Measurements from ENCODE around the gene OPCML.

OPCML gene

GRCh38 chr11:133065847-133066485, 466.3 kb downstream of the OPCML start:
- H3K4me1 ChIP-seq (ENCODE audit: insufficient read depth, low read length), result peaks cover 9% of the 10 kb centered on the region
- H3K9me3 ChIP-seq (ENCODE audit: control insufficient read depth, insufficient read depth, low read length), result no peaks in the 10 kb centered on the region
- no peaks in the 10 kb centered on the region for H3K36me3 ChIP-seq (ENCODE audit: insufficient read depth, low read length)
- H3K9ac ChIP-seq (ENCODE audit: low read depth, low read length), result no peak overlapping the region

GRCh38 chr11:133064961-133065360, 467.3 kb downstream of the OPCML start:
- Histone ChIP-seq H3K36me3 (ENCODE audit: insufficient read depth, low read length) (no peaks in the 10 kb centered on the region), H3K9ac (ENCODE audit: low read depth, low read length) (peak overlapping the region; percentile 98), H3K9me3 (ENCODE audit: control insufficient read depth, insufficient read depth, low read length) (no peaks in the 10 kb centered on the region), H3K4me1 (ENCODE audit: insufficient read depth, low read length) (peaks cover 6% of the 10 kb centered on the region)

- peak overlapping the region; percentile 98 for H3K9ac ChIP-seq (ENCODE audit: low read depth, low read length)
- no peaks in the 10 kb centered on the region for H3K36me3 ChIP-seq (ENCODE audit: insufficient read depth, low read length)
- H3K4me1 ChIP-seq (ENCODE audit: insufficient read depth, low read length), result no peaks in the 10 kb centered on the region
- H3K9me3 ChIP-seq (ENCODE audit: control insufficient read depth, insufficient read depth, low read length), result no peaks in the 10 kb centered on the region
Observed at GRCh38 chr11:133064152-133064877, 468.0 kb downstream of the OPCML start.

GRCh38 chr11:133058501-133058900, 473.8 kb downstream of the OPCML start:
- Histone ChIP-seq H3K9me3 (ENCODE audit: control insufficient read depth, insufficient read depth, low read length) (no peaks in the 10 kb centered on the region), H3K9ac (ENCODE audit: low read depth, low read length) (no peak overlapping the region), H3K36me3 (ENCODE audit: insufficient read depth, low read length) (no peaks in the 10 kb centered on the region), H3K4me1 (ENCODE audit: insufficient read depth, low read length) (no peaks in the 10 kb centered on the region; the same call in 1 of the 2 replicates)

DNA sequence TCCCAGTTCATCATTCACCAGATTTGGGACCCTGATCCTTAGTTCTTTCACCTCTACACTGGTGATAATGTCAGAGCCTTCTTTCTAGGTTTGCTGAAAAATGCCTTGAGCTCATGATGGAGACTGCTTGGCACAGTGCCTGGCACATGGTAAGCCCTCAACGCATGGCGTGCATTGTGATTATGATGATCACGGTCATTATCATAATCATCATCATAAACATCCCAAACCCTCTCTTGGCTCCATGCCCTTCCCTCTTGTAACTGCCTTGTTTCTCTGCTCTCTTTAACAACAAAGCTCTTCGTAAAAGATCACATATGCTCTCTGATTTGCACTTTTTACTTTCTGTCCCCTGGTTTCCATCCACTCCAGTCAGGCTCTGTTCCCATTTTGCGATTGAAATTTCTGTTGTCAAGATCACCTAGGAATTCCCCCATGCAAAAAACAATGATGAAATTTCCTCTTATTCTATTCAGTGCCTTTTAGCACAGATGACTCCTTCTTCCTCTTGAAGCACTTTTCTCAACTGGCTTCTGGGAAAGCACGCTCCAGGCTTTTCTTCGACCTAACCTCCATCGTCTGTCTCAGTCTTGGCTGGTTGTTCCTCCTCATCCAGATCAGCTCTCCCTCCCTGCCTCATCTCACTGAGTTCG, 479.1 kb downstream of the OPCML start:
- H3K4me1 ChIP-seq (ENCODE audit: insufficient read depth, low read length), result no peaks in the 10 kb centered on the region; the same call in none of the 2 replicates
- H3K9ac ChIP-seq (ENCODE audit: low read depth, low read length), result no peak overlapping the region
- H3K9me3 ChIP-seq (ENCODE audit: control insufficient read depth, insufficient read depth, low read length), result no peaks in the 10 kb centered on the region
- no peaks in the 10 kb centered on the region for H3K36me3 ChIP-seq (ENCODE audit: insufficient read depth, low read length)

DNA sequence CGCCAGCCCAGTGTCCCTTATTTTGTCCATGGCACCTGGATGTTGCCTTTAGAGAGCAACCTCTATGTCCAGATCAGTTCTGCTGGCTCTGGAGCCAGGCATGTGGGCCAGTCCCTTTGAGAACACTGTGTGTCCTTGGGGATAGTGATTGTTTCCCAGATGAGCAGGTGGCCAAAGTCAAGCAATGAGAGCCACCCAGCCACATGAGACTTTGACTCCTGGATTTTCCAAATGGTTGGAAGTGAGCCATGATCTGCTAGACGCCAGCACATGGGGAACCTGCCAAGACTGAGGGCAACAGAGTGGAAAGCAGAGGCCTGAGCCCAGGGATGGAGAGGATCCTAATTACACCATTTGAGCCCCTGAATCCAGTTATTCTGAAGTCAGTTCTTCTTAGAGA, 479.8 kb downstream of the OPCML start:
- Histone ChIP-seq H3K4me1 (ENCODE audit: insufficient read depth, low read length) (no peaks in the 10 kb centered on the region; the same call in 1 of the 2 replicates), H3K9me3 (ENCODE audit: control insufficient read depth, insufficient read depth, low read length) (no peaks in the 10 kb centered on the region), H3K9ac (ENCODE audit: low read depth, low read length) (no peak overlapping the region), H3K36me3 (ENCODE audit: insufficient read depth, low read length) (no peaks in the 10 kb centered on the region)

DNA sequence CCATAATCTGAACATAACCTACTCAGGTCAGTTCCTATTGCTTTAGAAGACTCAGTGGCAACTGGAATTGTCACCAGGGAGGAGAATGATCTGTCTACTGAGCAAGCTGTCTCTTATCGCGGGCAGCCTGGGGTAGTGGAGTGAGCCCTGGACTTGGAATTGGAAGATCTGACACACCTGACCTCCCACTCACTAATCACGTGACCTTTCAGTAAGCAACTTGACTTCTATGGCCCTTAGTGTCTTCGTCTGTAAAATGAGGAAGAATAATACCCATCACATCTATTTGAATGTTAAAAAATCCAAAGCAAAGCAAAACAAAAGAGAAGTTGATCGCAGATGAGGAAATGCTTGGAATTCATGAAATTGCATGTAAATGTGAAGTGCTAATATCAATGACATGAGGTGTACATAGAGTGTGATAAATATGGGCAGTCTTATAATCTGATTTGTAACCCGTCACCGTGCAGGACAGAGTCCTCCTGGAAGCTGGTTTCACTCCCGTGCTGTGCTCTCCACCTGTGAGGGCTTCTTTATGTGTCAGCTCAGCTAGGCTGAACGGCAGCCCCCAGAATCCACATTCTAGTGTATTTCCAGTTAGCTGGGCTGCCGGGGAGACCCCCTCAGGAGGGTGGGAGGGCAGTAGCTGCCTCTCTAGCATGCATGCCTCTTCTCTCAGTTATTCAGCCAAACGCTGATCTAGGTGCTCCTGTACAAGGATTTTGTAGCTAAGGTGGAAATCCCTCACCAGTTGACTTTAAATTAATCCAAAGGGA, 482.9 kb downstream of the OPCML start:
- Histone ChIP-seq H3K4me1 (ENCODE audit: insufficient read depth, low read length) (no peaks in the 10 kb centered on the region; the same call in 1 of the 2 replicates), H3K9me3 (ENCODE audit: control insufficient read depth, insufficient read depth, low read length) (no peaks in the 10 kb centered on the region), H3K9ac (ENCODE audit: low read depth, low read length) (no peak overlapping the region), H3K36me3 (ENCODE audit: insufficient read depth, low read length) (no peaks in the 10 kb centered on the region)

- H3K36me3 ChIP-seq (ENCODE audit: insufficient read depth, low read length), result no peaks in the 10 kb centered on the region
- H3K9me3 ChIP-seq (ENCODE audit: control insufficient read depth, insufficient read depth, low read length), result no peaks in the 10 kb centered on the region
- no peak overlapping the region for H3K9ac ChIP-seq (ENCODE audit: low read depth, low read length)
- H3K4me1 ChIP-seq (ENCODE audit: insufficient read depth, low read length), result no peaks in the 10 kb centered on the region; the same call in 1 of the 2 replicates
Observed at GRCh38 chr11:133048270-133048669, 484.0 kb downstream of the OPCML start.

DNA sequence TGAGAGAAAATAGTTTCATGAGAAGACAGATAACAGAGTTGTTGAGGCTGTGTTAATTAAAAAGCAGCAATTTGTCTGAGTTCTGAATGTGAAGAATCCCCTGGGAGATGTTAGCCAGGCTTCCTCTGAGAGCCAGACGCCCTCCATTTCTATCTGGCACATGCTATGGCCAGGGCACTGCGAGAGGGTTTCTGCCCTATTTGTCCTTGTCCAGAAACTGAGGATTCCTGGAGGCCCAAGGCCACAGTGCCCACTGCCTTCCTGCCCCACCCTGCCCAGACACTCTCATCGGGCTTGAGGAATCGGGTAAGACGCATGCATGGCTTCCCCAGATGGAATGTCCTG, 484.6 kb downstream of the OPCML start:
- Histone ChIP-seq H3K9ac (ENCODE audit: low read depth, low read length) (no peak overlapping the region), H3K4me1 (ENCODE audit: insufficient read depth, low read length) (no peaks in the 10 kb centered on the region; the same call in 1 of the 2 replicates), H3K9me3 (ENCODE audit: control insufficient read depth, insufficient read depth, low read length) (no peaks in the 10 kb centered on the region), H3K36me3 (ENCODE audit: insufficient read depth, low read length) (no peaks in the 10 kb centered on the region)

GRCh38 chr11:133047036-133047770, 485.1 kb downstream of the OPCML start:
- Histone ChIP-seq H3K4me1 (ENCODE audit: insufficient read depth, low read length) (no peaks in the 10 kb centered on the region; the same call in 1 of the 2 replicates), H3K36me3 (ENCODE audit: insufficient read depth, low read length) (no peaks in the 10 kb centered on the region), H3K9ac (ENCODE audit: low read depth, low read length) (no peak overlapping the region), H3K9me3 (ENCODE audit: control insufficient read depth, insufficient read depth, low read length) (no peaks in the 10 kb centered on the region)

- Histone ChIP-seq H3K4me1 (ENCODE audit: insufficient read depth, low read length) (peaks cover 4% of the 10 kb centered on the region; the same call in 1 of the 2 replicates), H3K36me3 (ENCODE audit: insufficient read depth, low read length) (no peaks in the 10 kb centered on the region), H3K9me3 (ENCODE audit: control insufficient read depth, insufficient read depth, low read length) (no peaks in the 10 kb centered on the region), H3K9ac (ENCODE audit: low read depth, low read length) (no peak overlapping the region)
Observed at GRCh38 chr11:133046252-133046651, 486.0 kb downstream of the OPCML start.

DNA sequence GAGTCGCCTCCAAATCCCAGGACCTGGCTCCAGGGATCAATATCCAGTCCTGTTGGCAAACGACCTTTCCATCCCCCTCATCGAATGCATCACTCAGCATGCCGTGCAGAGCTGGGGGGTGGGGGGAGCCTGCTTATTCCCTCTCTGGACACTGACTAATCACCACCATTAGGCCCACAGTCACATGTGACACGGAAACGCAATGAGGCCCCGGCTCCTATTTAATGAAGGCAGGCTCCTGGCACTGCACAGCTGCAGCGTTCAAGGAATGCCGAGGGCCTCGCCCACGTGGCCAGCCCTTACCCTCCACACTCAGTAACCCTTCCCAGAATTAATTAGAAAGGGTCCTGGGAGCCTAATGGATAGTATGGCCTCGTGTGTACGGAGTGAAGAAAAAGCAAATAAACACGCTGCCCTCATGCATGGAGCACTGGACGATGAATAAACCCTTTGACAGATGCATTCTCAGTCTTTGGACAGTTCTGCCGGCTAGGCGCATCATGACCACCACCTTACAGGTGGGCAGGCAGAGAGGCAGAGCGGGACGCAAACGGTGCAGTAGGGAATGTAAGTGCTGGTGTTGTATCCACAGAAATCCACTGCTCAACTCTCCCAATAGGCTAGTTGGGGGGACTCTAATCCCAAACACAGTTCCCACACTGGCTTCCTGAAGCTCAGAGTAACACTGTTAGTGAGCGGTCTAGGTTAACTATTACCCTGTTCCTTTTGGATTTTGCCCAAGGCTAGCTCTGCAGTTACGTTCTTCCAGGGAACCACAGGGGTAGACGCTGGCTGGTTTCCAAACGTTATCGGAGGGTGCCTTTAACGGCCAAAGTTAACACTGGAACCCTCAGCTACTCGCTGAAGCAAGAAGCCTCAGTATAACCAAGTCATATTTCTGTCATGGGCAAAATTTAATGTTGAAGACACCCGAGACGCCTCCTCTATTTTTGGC, 490.1 kb downstream of the OPCML start:
- Histone ChIP-seq H3K4me1 (ENCODE audit: insufficient read depth, low read length) (peaks cover 13% of the 10 kb centered on the region), H3K9me3 (ENCODE audit: control insufficient read depth, insufficient read depth, low read length) (no peaks in the 10 kb centered on the region), H3K9ac (ENCODE audit: low read depth, low read length) (no peak overlapping the region), H3K36me3 (ENCODE audit: insufficient read depth, low read length) (no peaks in the 10 kb centered on the region)

GRCh38 chr11:133041181-133041580, 491.1 kb downstream of the OPCML start:
- H3K9me3 ChIP-seq (ENCODE audit: control insufficient read depth, insufficient read depth, low read length), result no peaks in the 10 kb centered on the region
- peaks cover 13% of the 10 kb centered on the region for H3K4me1 ChIP-seq (ENCODE audit: insufficient read depth, low read length)
- H3K36me3 ChIP-seq (ENCODE audit: insufficient read depth, low read length), result no peaks in the 10 kb centered on the region
- H3K9ac ChIP-seq (ENCODE audit: low read depth, low read length), result no peak overlapping the region
